ENCODE results near the gene TRIM17. TPM values are rescaled to one million over a fixed set of nuclear protein-coding genes. Genes with fewer than 3 reads are reported as not detected.

The TRIM17 gene
- total and polyA plus RNA-seq, 2 of the 13 experiments (the other 11 are each of a cell fraction or from before 2014, with no cell fraction given): 0.32 to 0.64 TPM

GRCh38 chr1:228367798-228368791, 48.6 kb downstream of the TRIM17 start (continued):
- TF ChIP-seq, protein P1, sequence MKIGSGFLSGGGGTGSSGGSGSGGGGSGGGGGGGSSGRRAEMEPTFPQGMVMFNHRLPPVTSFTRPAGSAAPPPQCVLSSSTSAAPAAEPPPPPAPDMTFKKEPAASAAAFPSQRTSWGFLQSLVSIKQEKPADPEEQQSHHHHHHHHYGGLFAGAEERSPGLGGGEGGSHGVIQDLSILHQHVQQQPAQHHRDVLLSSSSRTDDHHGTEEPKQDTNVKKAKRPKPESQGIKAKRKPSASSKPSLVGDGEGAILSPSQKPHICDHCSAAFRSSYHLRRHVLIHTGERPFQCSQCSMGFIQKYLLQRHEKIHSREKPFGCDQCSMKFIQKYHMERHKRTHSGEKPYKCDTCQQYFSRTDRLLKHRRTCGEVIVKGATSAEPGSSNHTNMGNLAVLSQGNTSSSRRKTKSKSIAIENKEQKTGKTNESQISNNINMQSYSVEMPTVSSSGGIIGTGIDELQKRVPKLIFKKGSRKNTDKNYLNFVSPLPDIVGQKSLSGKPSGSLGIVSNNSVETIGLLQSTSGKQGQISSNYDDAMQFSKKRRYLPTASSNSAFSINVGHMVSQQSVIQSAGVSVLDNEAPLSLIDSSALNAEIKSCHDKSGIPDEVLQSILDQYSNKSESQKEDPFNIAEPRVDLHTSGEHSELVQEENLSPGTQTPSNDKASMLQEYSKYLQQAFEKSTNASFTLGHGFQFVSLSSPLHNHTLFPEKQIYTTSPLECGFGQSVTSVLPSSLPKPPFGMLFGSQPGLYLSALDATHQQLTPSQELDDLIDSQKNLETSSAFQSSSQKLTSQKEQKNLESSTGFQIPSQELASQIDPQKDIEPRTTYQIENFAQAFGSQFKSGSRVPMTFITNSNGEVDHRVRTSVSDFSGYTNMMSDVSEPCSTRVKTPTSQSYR (CRISPR knock-in tag; IDR thresholded peaks at IDR 0.05; ENCODE audit: borderline replicate concordance): peak; percentile 95
- TF ChIP-seq AKNA (CRISPR knock-in tag; IDR thresholded peaks at IDR 0.05; ENCODE audit: borderline replicate concordance) (no peak), ZNF891 (CRISPR knock-in tag; IDR thresholded peaks at IDR 0.05) (no peak), MEF2D (CRISPR knock-in tag; IDR thresholded peaks at IDR 0.05) (no peak), ZNF24 (IDR thresholded peaks at IDR 0.05) (no peak), ZSCAN22 (CRISPR knock-in tag; IDR thresholded peaks at IDR 0.05) (no peak), ZBTB42 (CRISPR knock-in tag; IDR thresholded peaks at IDR 0.05) (no peak), ZNF768 (CRISPR knock-in tag; IDR thresholded peaks at IDR 0.05) (no peak), SMAD3 (CRISPR knock-in tag; IDR thresholded peaks at IDR 0.05) (no peak), PITX1 (CRISPR knock-in tag; IDR thresholded peaks at IDR 0.05) (no peak), ZKSCAN1 (IDR thresholded peaks at IDR 0.05; ENCODE audit: low read length) (no peak)
- TF ChIP-seq, protein P2, sequence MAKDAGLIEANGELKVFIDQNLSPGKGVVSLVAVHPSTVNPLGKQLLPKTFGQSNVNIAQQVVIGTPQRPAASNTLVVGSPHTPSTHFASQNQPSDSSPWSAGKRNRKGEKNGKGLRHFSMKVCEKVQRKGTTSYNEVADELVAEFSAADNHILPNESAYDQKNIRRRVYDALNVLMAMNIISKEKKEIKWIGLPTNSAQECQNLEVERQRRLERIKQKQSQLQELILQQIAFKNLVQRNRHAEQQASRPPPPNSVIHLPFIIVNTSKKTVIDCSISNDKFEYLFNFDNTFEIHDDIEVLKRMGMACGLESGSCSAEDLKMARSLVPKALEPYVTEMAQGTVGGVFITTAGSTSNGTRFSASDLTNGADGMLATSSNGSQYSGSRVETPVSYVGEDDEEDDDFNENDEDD (CRISPR knock-in tag; IDR thresholded peaks at IDR 0.05; ENCODE audit: borderline replicate concordance): no peak
- TF ChIP-seq, protein P3, sequence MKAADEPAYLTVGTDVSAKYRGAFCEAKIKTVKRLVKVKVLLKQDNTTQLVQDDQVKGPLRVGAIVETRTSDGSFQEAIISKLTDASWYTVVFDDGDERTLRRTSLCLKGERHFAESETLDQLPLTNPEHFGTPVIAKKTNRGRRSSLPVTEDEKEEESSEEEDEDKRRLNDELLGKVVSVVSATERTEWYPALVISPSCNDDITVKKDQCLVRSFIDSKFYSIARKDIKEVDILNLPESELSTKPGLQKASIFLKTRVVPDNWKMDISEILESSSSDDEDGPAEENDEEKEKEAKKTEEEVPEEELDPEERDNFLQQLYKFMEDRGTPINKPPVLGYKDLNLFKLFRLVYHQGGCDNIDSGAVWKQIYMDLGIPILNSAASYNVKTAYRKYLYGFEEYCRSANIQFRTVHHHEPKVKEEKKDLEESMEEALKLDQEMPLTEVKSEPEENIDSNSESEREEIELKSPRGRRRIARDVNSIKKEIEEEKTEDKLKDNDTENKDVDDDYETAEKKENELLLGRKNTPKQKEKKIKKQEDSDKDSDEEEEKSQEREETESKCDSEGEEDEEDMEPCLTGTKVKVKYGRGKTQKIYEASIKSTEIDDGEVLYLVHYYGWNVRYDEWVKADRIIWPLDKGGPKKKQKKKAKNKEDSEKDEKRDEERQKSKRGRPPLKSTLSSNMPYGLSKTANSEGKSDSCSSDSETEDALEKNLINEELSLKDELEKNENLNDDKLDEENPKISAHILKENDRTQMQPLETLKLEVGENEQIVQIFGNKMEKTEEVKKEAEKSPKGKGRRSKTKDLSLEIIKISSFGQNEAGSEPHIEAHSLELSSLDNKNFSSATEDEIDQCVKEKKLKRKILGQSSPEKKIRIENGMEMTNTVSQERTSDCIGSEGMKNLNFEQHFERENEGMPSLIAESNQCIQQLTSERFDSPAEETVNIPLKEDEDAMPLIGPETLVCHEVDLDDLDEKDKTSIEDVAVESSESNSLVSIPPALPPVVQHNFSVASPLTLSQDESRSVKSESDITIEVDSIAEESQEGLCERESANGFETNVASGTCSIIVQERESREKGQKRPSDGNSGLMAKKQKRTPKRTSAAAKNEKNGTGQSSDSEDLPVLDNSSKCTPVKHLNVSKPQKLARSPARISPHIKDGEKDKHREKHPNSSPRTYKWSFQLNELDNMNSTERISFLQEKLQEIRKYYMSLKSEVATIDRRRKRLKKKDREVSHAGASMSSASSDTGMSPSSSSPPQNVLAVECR (CRISPR knock-in tag; IDR thresholded peaks at IDR 0.05; ENCODE audit: borderline replicate concordance): no peak; the same call in 1 of the 2 replicates
